Measurements from ENCODE around the gene IRF7.

IRF7 gene

DNA sequence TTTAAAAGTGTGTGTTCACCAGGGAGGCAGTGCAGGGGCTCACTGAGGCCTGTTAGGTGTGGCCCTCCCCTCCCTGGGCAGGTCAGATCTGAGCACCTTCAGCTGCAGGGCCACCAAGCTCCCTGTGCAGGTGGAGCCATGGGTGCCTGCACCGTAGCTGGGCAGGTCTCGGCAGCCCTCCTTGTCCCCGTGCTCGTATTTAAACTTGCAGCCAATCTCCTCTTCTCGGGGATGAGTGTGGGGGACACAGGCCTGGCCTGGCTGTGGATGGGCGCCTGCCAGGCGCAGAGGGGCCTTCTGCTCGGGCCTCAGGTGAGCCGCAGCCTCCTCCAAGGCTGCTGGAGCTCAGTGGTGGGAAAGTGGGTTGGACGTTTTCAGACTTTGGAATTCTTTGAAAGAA lies 20.4 kb downstream of the IRF7 start:
- H3K4me3 ChIP-seq (ENCODE audit: low read depth, low read length): no peak overlapping the region
- TF ChIP-seq, protein P1, sequence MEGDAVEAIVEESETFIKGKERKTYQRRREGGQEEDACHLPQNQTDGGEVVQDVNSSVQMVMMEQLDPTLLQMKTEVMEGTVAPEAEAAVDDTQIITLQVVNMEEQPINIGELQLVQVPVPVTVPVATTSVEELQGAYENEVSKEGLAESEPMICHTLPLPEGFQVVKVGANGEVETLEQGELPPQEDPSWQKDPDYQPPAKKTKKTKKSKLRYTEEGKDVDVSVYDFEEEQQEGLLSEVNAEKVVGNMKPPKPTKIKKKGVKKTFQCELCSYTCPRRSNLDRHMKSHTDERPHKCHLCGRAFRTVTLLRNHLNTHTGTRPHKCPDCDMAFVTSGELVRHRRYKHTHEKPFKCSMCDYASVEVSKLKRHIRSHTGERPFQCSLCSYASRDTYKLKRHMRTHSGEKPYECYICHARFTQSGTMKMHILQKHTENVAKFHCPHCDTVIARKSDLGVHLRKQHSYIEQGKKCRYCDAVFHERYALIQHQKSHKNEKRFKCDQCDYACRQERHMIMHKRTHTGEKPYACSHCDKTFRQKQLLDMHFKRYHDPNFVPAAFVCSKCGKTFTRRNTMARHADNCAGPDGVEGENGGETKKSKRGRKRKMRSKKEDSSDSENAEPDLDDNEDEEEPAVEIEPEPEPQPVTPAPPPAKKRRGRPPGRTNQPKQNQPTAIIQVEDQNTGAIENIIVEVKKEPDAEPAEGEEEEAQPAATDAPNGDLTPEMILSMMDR (IDR thresholded peaks at IDR 0.05; ENCODE audit: insufficient read depth, low read length, missing control alignments): no peak
- POLR2A ChIA-PET: no interaction called here
- DNase-seq (ENCODE audit: low read depth, low spot score): no peak
- CTCF ChIA-PET: no interaction called here

DNA sequence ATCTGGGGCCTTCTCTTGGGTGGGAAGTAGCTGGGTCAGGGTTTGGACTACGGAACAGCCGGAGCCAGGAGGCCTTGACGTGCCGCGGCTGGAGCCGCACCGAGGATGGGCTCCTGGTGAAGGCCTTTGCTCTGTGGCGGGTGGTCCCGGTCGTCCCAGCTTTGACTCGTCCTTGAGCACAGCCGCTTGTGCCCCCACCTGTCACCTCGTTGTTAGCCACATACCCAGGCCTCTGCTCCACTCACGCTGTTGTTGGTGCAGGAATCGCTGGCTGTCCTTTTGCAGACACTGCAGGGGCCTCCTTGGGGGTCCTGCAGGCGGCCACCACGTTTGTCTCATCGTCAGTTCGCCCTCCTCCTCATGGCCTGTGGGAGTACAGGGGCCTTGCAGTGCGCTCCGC lies 22.4 kb downstream of the IRF7 start:
- TF ChIP-seq, protein P1 (IDR thresholded peaks at IDR 0.05; ENCODE audit: insufficient read depth, low read length, missing control alignments): no peak
- DNase-seq (ENCODE audit: low read depth, low spot score): no peak
- H3K4me3 ChIP-seq (ENCODE audit: low read depth, low read length): no peak overlapping the region
- CTCF ChIA-PET: no interaction called here
- POLR2A ChIA-PET: no interaction called here

DNA sequence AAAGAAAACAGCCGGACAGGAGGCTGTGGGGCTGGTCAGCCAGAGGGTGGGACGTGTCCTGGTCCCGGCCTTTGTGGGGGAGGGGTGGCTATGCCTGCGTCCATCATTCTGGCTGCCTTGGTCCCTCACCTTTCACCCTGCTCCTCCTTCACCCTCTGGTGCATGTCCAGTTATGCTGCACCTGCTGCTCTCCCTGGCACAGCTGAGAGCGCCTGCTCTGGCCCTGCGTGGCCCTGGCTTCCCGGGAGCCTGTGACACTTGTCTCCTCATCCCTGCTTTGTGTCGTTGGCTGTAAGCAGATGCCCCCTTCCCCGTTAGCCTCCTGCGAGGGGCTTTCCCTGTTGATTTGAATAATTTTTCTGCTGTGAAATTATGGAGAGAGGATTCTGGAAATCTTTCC lies 22.8 kb downstream of the IRF7 start:
- no peak overlapping the region for H3K4me3 ChIP-seq (ENCODE audit: low read depth, low read length)
- ChIA-PET POLR2A (no interaction called here), CTCF (no interaction called here)
- TF ChIP-seq, protein P1 (IDR thresholded peaks at IDR 0.05; ENCODE audit: insufficient read depth, low read length, missing control alignments): no peak
- no peak for DNase-seq (ENCODE audit: low read depth, low spot score)

DNA sequence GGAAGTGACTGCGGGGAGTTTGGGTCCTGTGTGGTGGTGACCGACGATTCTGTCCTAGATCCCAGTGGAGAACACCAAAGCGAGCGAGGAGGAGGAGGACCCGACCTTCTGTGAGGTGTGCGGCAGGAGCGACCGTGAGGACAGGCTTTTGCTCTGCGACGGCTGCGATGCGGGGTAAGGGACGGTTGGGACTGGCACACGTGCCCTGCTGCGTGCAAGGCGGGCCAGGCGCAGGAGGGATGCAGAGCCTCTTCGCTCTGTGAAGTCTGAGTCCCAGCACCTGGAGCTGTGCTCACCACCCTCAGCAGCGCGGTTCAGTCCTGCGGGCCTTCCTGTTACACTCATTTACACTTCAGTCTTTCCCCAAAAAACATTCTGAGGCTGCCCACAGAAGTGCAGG lies 23.2 kb downstream of the IRF7 start:
- ChIA-PET POLR2A (no interaction called here), CTCF (no interaction called here)
- no peak for DNase-seq (ENCODE audit: low read depth, low spot score)
- TF ChIP-seq, protein P1 (IDR thresholded peaks at IDR 0.05; ENCODE audit: insufficient read depth, low read length, missing control alignments): no peak
- no peak overlapping the region for H3K4me3 ChIP-seq (ENCODE audit: low read depth, low read length)

DNA sequence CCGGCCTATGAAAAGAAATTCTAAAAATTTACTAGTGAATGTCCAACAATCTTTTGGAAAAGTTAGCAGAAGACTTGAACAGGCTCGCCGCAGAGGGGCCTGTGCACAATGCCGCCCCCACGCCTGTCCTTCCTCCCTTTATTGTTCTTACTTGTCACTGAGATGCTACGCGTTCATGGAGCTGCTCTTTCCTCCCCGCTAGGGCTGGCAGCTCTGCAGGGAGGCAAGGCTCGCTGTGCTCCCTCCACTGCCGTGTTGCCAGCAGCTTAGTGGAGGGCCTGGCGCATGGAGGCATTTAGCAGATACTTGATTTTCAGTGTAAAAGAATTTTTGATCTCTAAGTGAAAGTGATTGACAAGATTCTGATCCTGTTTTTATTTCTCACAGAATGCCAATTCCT lies 24.8 kb downstream of the IRF7 start:
- CTCF ChIA-PET: interaction anchor here (1.0 kb wide), 1 partner anchor 13 kb away, joined by 3 read pairs; no protein-coding TSS in a partner anchor
- no peak overlapping the region for H3K4me3 ChIP-seq (ENCODE audit: low read depth, low read length)
- POLR2A ChIA-PET: no interaction called here
- no peak for DNase-seq (ENCODE audit: low read depth, low spot score)
- TF ChIP-seq, protein P1 (IDR thresholded peaks at IDR 0.05; ENCODE audit: insufficient read depth, low read length, missing control alignments): no peak

DNA sequence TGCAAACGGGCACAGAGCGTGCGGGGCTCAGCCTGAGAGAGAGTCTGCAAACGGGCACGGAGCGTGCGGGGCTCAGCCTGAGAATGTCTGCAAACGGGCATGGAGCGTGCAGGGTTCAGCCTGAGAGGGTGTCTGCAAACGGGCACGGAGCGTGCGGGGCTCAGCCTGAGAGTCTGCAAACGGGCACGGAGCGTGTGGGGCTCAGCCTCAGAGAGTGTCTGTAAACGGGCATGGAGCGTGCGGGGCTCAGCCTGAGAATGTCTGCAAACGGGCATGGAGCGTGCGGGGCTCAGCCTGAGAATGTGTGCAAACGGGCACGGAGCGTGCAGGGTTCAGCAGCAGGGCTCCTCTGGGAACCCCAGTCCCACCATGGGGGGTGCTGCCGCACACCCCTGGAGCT lies 26.0 kb downstream of the IRF7 start:
- no peak for DNase-seq (ENCODE audit: low read depth, low spot score)
- POLR2A ChIA-PET: no interaction called here
- no peak overlapping the region for H3K4me3 ChIP-seq (ENCODE audit: low read depth, low read length)
- TF ChIP-seq, protein P1 (IDR thresholded peaks at IDR 0.05; ENCODE audit: insufficient read depth, low read length, missing control alignments): no peak
- CTCF ChIA-PET: no interaction called here
